SK-N-SH (cell line): Measurements from ENCODE around the gene ATM. TPM values are rescaled to one million over a fixed set of nuclear protein-coding genes. Genes with fewer than 3 reads are reported as not detected.

Experiments used
- CTCF ChIA-PET: fragments of 300-600, 350-600 bp; formaldehyde crosslinking; extraction: SDS; loops from one replicate; lab custom pipeline; 2021; lab: Yijun Ruan, JAX
- POLR2A ChIA-PET: fragments of 350-600 bp; sonication (Branson Sonifier 250); formaldehyde crosslinking; extraction: SDS; loops from one replicate; lab custom pipeline; 2020; ENCODE audit warnings: antibody characterized with exemption, inconsistent platforms; lab: Yijun Ruan, JAX
- DNase-seq: peaks from one replicate; pipeline ENCODE4 v3.0.0; 2012
- H2AFZ ChIP-seq: fragments of 200-600 bp; sonication (generic); 2 replicates; pipeline ENCODE4 v1.8.1; 2016; ENCODE audit warnings: antibody characterized with exemption, mild to moderate bottlenecking, low read depth
- H3F3A ChIP-seq: fragments of 200-600 bp; sonication (generic); replicated peaks from 2 replicates; pipeline ENCODE3; 2016; ENCODE audit warnings: antibody characterized with exemption, mild to moderate bottlenecking; ENCODE audit not compliant: insufficient read depth
- H3K27ac ChIP-seq, 2 experiments: fragments of 200-500 bp in 1 of 2; fragments of 200-600 bp in 1 of 2; sonication (Bioruptor generic) in 1 of 2; sonication (generic), shearing (Covaris generic) in 1 of 2; 2 replicates each; pipeline versions ENCODE4 v1.5.1 to v1.6.1; 2014 to 2016; ENCODE audit warnings: low read depth in 2 of 2, inconsistent platforms in 1 of 2, low read length in 1 of 2, mild to moderate bottlenecking in 1 of 2, mixed read lengths in 1 of 2
- H3K27me3 ChIP-seq: fragments of 200-600 bp; sonication (generic), shearing (Covaris generic); 2 replicates; pipeline ENCODE4 v1.6.1; 2016; ENCODE audit warnings: mixed run types; ENCODE audit not compliant: insufficient read depth
- H3K36me3 ChIP-seq, 2 experiments: fragments of 200-500 bp in 1 of 2; fragments of 200-600 bp in 1 of 2; sonication (Bioruptor generic) in 1 of 2; sonication (generic) in 1 of 2; replicated peaks in 1 of 2; 2 replicates each; pipeline versions ENCODE3 to v1.5.1; 2014 to 2016; ENCODE audit warnings: low read length in 1 of 2, mild to moderate bottlenecking in 1 of 2; ENCODE audit not compliant: insufficient read depth in 2 of 2, control insufficient read depth in 1 of 2
- H3K4me1 ChIP-seq, 2 experiments: fragments of 200-500 bp in 1 of 2; fragments of 200-600 bp in 1 of 2; sonication (Bioruptor generic) in 1 of 2; sonication (generic), shearing (Covaris generic) in 1 of 2; 2 replicates each; pipeline versions ENCODE4 v1.5.1 to v1.6.1; 2014 to 2016; ENCODE audit warnings: low read depth in 1 of 2, low read length in 1 of 2, mixed run types in 1 of 2; ENCODE audit not compliant: insufficient read depth in 2 of 2, control insufficient read depth in 1 of 2
- H3K4me2 ChIP-seq: fragments of 200-600 bp; sonication (generic), shearing (Covaris generic); 2 replicates; pipeline ENCODE4 v1.6.1; 2017; ENCODE audit warnings: mixed run types
- H3K4me3 ChIP-seq, 2 experiments: fragments of 200-500 bp in 1 of 2; fragments of 200-600 bp in 1 of 2; sonication (Bioruptor generic) in 1 of 2; sonication (generic), shearing (Covaris generic) in 1 of 2; 2 replicates each; pipeline versions ENCODE4 v1.5.1 to v1.8.1; 2014 to 2016; ENCODE audit warnings: low read depth in 2 of 2, inconsistent platforms in 1 of 2, low read length in 1 of 2, mild to moderate bottlenecking in 1 of 2, mixed read lengths in 1 of 2, moderate library complexity in 1 of 2
- H3K79me2 ChIP-seq: fragments of 200-600 bp; sonication (generic); 2 replicates; pipeline ENCODE4 v1.8.1; 2017; ENCODE audit warnings: mild to moderate bottlenecking; ENCODE audit not compliant: insufficient read depth
- H3K9ac ChIP-seq: fragments of 200-600 bp; sonication (generic); 2 replicates; pipeline ENCODE4 v1.6.1; 2017; ENCODE audit warnings: mixed run types
- H3K9me2 ChIP-seq: fragments of 200-600 bp; sonication (generic); 2 replicates; pipeline ENCODE4 v1.6.1; 2017; ENCODE audit warnings: mixed run types
- H3K9me3 ChIP-seq: fragments of 200-600 bp; sonication (generic); 2 replicates; pipeline ENCODE4 v1.6.1; 2017; ENCODE audit warnings: mixed run types, mild to moderate bottlenecking, moderate library complexity
- H4K20me1 ChIP-seq: fragments of 200-600 bp; sonication (generic); 2 replicates; pipeline ENCODE4 v1.6.1; 2017; ENCODE audit warnings: mild to moderate bottlenecking, mixed run types; ENCODE audit not compliant: insufficient read depth
- CTCF ChIP-seq: fragments of 200-600 bp; sonication (generic); IDR thresholded peaks from 2 replicates; pipeline ENCODE4 v1.6.1; 2017; ENCODE audit warnings: antibody characterized with exemption, mild to moderate bottlenecking, moderate library complexity
- GABPA ChIP-seq: IDR thresholded peaks from 2 replicates; pipeline ENCODE4 v1.4.0; 2012; ENCODE audit warnings: low read depth, mild to moderate bottlenecking
- GATA2 ChIP-seq: sonication (generic); formaldehyde crosslinking; IDR thresholded peaks from 2 replicates; pipeline ENCODE4 v1.5.0; 2020; ENCODE audit warnings: mild to moderate bottlenecking, missing genetic modification reagents
- MEF2A ChIP-seq: IDR thresholded peaks from 2 replicates; pipeline ENCODE4 v1.4.0; 2012; ENCODE audit warnings: low read depth, borderline replicate concordance
- NRF1 ChIP-seq: IDR thresholded peaks from 2 replicates; pipeline ENCODE4 v1.6.1; 2012; ENCODE audit warnings: low read depth, mild to moderate bottlenecking, low read length
- RAD21 ChIP-seq: IDR thresholded peaks from 2 replicates; pipeline ENCODE4 v1.6.1; 2012; ENCODE audit warnings: mild to moderate bottlenecking, low read length
- RFX5 ChIP-seq: IDR thresholded peaks from 2 replicates; pipeline ENCODE4 v1.6.1; 2012; ENCODE audit warnings: mild to moderate bottlenecking, improper control_type of control experiment, low read length
- SIN3A ChIP-seq: IDR thresholded peaks from 2 replicates; pipeline ENCODE4 v1.6.1; 2012; ENCODE audit warnings: low read depth, mild to moderate bottlenecking, low read length, moderate library complexity, borderline replicate concordance
- TAF1 ChIP-seq: IDR thresholded peaks from 2 replicates; pipeline ENCODE4 v1.6.1; 2012; ENCODE audit warnings: low read depth, mild to moderate bottlenecking, low read length, moderate library complexity, borderline replicate concordance
- TCF12 ChIP-seq: IDR thresholded peaks from 2 replicates; pipeline ENCODE4 v1.4.0; 2012
- TEAD4 ChIP-seq: IDR thresholded peaks from 2 replicates; pipeline ENCODE4 v1.4.0; 2012; ENCODE audit warnings: mild to moderate bottlenecking, borderline replicate concordance; ENCODE audit not compliant: insufficient read depth
- USF1 ChIP-seq: IDR thresholded peaks from 2 replicates; pipeline ENCODE4 v1.4.0; 2012; ENCODE audit warnings: low read depth, borderline replicate concordance
- WGBS: methylation state at CpG from one replicate; pipeline ENCODE4 v1.1.6; 2017; ENCODE audit warnings: low lambda C conversion rate; 5-methylcytosine and 5-hydroxymethylcytosine counted together
- polyA plus RNA-seq, 3 experiments: library from polyadenylated mRNA; depleted of rRNA; stranded (reverse); fragments of >200 nt; gene quantifications; 2 replicates each; pipeline ENCODE4 v1.2.3, GENCODE V29; 2012
- TF ChIP-seq, protein P1 (sequence below): fragments of 150-350 bp; IDR thresholded peaks from 2 replicates; pipeline ENCODE4 v1.6.1; 2017; ENCODE audit warnings: antibody characterized with exemption, low read length, low read depth, borderline replicate concordance

Gene ATM
- polyA plus RNA-seq, 1 of the 3 experiments (the other 2 are of a cell fraction), result 14.1 TPM

- no peak for TF ChIP-seq USF1
These were observed 19.6 kb downstream of the ATM start (continued) for GRCh38 chr11:108242422-108242821.

- Histone ChIP-seq H3K9me3 (no peaks in the 10 kb centered on the region), H3K36me3 (peaks cover 44 to 47% of the 10 kb centered on the region in 2 experiments), H3K27ac (no peak overlapping the region), H3F3A (no peaks in the 10 kb centered on the region), H3K4me1 (no peaks in the 10 kb centered on the region), H3K4me3 (no peak overlapping the region), H2AFZ (no peak overlapping the region), H3K4me2 (no peak overlapping the region), H3K79me2 (no peaks in the 10 kb centered on the region), H4K20me1 (no peaks in the 10 kb centered on the region), H3K9me2 (no peaks in the 10 kb centered on the region), H3K27me3 (no peaks in the 10 kb centered on the region), H3K9ac (no peak overlapping the region)
- TF ChIP-seq TAF1 (no peak), RAD21 (no peak), RFX5 (no peak), TEAD4 (no peak), MEF2A (no peak), GATA2 (CRISPR knock-in tag) (no peak), NRF1 (no peak), TCF12 (no peak), CTCF (no peak), SIN3A (no peak), USF1 (no peak), GABPA (no peak)
- TF ChIP-seq, protein P1, sequence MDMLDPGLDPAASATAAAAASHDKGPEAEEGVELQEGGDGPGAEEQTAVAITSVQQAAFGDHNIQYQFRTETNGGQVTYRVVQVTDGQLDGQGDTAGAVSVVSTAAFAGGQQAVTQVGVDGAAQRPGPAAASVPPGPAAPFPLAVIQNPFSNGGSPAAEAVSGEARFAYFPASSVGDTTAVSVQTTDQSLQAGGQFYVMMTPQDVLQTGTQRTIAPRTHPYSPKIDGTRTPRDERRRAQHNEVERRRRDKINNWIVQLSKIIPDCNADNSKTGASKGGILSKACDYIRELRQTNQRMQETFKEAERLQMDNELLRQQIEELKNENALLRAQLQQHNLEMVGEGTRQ, result no peak
- WGBS, result 75% methylated on average over 3 of the region's 3 CpGs
- POLR2A ChIA-PET, result no interaction called here
- no peak for DNase-seq
- CTCF ChIA-PET, result no interaction called here
These were observed 23.4 kb downstream of the ATM start for GRCh38 chr11:108246308-108246707.
